ENCODE data around the gene HLF. TPM values are rescaled to one million over a fixed set of nuclear protein-coding genes. Genes with fewer than 3 reads are reported as not detected.

HLF gene
- total and polyA plus RNA-seq, 10 of the 15 experiments (the other 5 are each of a cell fraction or from before 2014, with no cell fraction given), result 0.01 to 0.33 (median 0.20) TPM; not detected in 3

DNA sequence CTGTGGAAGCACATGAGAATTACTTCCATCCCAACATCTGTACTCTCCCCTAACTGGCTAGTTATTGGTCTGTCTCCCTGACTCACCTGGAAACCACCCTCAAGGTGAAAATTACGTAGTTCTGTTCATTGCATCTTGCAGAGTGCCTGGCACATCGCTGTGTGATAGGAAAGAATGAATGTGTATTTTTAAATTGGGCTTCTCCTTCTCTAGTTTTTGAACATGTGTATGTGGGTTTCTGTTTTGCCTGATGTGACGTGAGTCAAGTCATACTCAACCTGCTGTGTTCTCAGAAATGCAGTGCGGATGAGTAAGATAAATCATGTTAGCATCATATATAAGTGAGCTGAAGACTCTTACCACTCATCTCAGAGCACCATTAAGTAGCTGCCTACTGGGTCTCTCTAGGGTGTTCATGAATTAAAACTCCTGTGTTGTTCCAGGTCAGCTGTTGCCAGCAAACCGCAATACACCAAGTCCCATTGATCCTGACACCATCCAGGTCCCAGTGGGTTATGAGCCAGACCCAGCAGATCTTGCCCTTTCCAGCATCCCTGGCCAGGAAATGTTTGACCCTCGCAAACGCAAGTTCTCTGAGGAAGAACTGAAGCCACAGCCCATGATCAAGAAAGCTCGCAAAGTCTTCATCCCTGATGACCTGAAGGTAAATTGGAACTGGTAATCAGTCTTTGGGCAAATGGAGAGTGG is 50.2 kb downstream of the HLF start (continued):
- TF ChIP-seq, protein P1, sequence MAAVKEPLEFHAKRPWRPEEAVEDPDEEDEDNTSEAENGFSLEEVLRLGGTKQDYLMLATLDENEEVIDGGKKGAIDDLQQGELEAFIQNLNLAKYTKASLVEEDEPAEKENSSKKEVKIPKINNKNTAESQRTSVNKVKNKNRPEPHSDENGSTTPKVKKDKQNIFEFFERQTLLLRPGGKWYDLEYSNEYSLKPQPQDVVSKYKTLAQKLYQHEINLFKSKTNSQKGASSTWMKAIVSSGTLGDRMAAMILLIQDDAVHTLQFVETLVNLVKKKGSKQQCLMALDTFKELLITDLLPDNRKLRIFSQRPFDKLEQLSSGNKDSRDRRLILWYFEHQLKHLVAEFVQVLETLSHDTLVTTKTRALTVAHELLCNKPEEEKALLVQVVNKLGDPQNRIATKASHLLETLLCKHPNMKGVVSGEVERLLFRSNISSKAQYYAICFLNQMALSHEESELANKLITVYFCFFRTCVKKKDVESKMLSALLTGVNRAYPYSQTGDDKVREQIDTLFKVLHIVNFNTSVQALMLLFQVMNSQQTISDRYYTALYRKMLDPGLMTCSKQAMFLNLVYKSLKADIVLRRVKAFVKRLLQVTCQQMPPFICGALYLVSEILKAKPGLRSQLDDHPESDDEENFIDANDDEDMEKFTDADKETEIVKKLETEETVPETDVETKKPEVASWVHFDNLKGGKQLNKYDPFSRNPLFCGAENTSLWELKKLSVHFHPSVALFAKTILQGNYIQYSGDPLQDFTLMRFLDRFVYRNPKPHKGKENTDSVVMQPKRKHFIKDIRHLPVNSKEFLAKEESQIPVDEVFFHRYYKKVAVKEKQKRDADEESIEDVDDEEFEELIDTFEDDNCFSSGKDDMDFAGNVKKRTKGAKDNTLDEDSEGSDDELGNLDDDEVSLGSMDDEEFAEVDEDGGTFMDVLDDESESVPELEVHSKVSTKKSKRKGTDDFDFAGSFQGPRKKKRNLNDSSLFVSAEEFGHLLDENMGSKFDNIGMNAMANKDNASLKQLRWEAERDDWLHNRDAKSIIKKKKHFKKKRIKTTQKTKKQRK (IDR thresholded peaks at IDR 0.05; ENCODE audit: low read depth, low read length), result no peak
- TF ChIP-seq CEBPB (IDR thresholded peaks at IDR 0.05; ENCODE audit: borderline replicate concordance in 1 of 2, low read depth in 2 of 2, low read length in 2 of 2), result no peak

DNA sequence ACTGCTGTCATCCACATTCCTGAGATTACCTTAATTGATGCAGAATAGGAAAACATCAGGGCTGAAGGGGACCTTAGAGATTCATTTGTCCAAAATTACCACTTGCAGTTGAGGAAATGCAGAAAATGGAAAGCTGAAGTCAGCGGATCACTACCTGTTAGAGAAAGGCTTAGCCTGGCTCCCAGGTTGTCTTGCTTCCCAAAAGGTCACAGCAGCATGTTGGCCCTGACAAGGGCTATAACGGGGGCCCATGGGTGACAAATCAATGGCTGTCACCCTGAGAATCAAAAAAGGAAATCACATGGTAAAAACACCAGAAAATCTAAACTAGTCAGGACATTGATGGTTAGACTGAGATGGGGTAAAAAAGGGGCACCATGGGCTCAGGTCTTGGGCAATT is 51.7 kb downstream of the HLF start:
- no peaks in the 10 kb centered on the region for H3K36me3 ChIP-seq (ENCODE audit: control insufficient read depth in 2 of 2, insufficient read depth in 2 of 2, low read length in 1 of 2)
- in situ Hi-C loops (cut with MboI) (no loop called here), intact Hi-C loops (cut with micrococcal nuclease; ENCODE audit: unreplicated experiment) (no loop called here)
- ChIA-PET CTCF (no interaction called here), POLR2A (no interaction called here), RAD21 (ENCODE audit: unreplicated experiment) (no interaction called here), SMC1A (ENCODE audit: uncharacterized antibody, unreplicated experiment) (no interaction called here)
- TF ChIP-seq POU2F2 (IDR thresholded peaks at IDR 0.05; ENCODE audit: borderline replicate concordance, low read depth, low read length) (no peak), ZNF217 (IDR thresholded peaks at IDR 0.05) (no peak), SP1 (IDR thresholded peaks at IDR 0.05; ENCODE audit: low read depth, low read length) (no peak), NRF1 (conservative IDR thresholded peaks at IDR 0.05; ENCODE audit: low read depth, low read length) (no peak)
- no peaks in the 10 kb centered on the region for H4K20me1 ChIP-seq (ENCODE audit: control insufficient read depth, insufficient read depth)
- H3K4me1 ChIP-seq (ENCODE audit: control insufficient read depth, insufficient read depth, low read length), result no peaks in the 10 kb centered on the region
- no peak for DNase-seq (ENCODE audit: low read depth, low spot score)
- no peak overlapping the region for H3K27ac ChIP-seq (ENCODE audit: control insufficient read depth, insufficient read depth)
- H3K4me2 ChIP-seq (ENCODE audit: control insufficient read depth, insufficient read depth), result no peak overlapping the region
- no peaks in the 10 kb centered on the region for H3K79me2 ChIP-seq (ENCODE audit: control insufficient read depth, insufficient read depth, low read length)
- ATAC-seq, result no peak
- FAIRE-seq, result no peak
- 45% methylated on average over 2 of the region's 2 CpGs for WGBS (ENCODE audit: insufficient coverage, insufficient replicate concordance, low lambda C conversion rate, missing lambda C conversion rate)
- H3K4me3 ChIP-seq, result no peak overlapping the region
- H3K9ac ChIP-seq (ENCODE audit: control insufficient read depth, insufficient read depth, low read length), result no peak overlapping the region
- no peaks in the 10 kb centered on the region for H3K9me3 ChIP-seq (replicated peaks; ENCODE audit: control insufficient read depth, insufficient read depth, low read length)
- peaks cover 0 to 2% of the 10 kb centered on the region in 2 experiments; a peak in 1 of 4 replicates for H3K27me3 ChIP-seq (replicated peaks in 1 of 2; ENCODE audit: control insufficient read depth in 2 of 2, insufficient read depth in 2 of 2, low read length in 1 of 2)
- no peak overlapping the region for H2AFZ ChIP-seq (ENCODE audit: control insufficient read depth, low read depth, low read length)
- no TSS peak for BruUV-seq (replicated peaks)

Data from GM12878 (cell line).